Activated T-cell treated with anti-CD3 and anti-CD28 coated beads for 4 hours (primary cell): ENCODE data around the gene USP36.
"Not testable (repeated sequence)": the region's sequence is repeated elsewhere in the genome, so short reads cannot be mapped to it uniquely, and the experiment has no call there.

Source experiments
- DNase-seq: peaks from one replicate; pipeline ENCODE4 v3.0.0-alpha.2; 2020

The USP36 gene

GRCh38 chr17:78789149-78789662, 51.4 kb downstream of the USP36 start:
- no peak for DNase-seq

- DNase-seq: no peak
Observed at GRCh38 chr17:78788451-78788850, 52.2 kb downstream of the USP36 start.

- no peak for DNase-seq
Observed at GRCh38 chr17:78787444-78787843, 53.2 kb downstream of the USP36 start.

- DNase-seq: no peak
Observed at GRCh38 chr17:78785663-78786057, 55.0 kb downstream of the USP36 start.

- DNase-seq: no peak
Observed at GRCh38 chr17:78785011-78785662, 55.5 kb downstream of the USP36 start.

GRCh38 chr17:78784352-78784751, 56.3 kb downstream of the USP36 start:
- DNase-seq: no peak

- DNase-seq: no peak
Observed at GRCh38 chr17:78783711-78784324, 56.8 kb downstream of the USP36 start.

- DNase-seq: no peak
Observed at GRCh38 chr17:78781893-78782304, 58.7 kb downstream of the USP36 start, which contains the start of gene CYTH1. TSS of gene CYTH1 (minus strand) at chr17:78782273. CDS start at chr17:78782223, 50 bp downstream.

GRCh38 chr17:78781104-78781892, 59.3 kb downstream of the USP36 start:
- no peak for DNase-seq

- DNase-seq: no peak
Observed at GRCh38 chr17:78780335-78780734, 60.3 kb downstream of the USP36 start.

GRCh38 chr17:78779850-78780249, 60.8 kb downstream of the USP36 start:
- DNase-seq: peak; percentile 31

- not testable (repeated sequence) for DNase-seq
Observed at GRCh38 chr17:78779286-78779651, 61.3 kb downstream of the USP36 start.

- DNase-seq: no peak
Observed at GRCh38 chr17:78777881-78778280, 62.7 kb downstream of the USP36 start.

- DNase-seq: peak; percentile 27
Observed at GRCh38 chr17:78774956-78775571, 65.5 kb downstream of the USP36 start.

- DNase-seq: no peak
Observed at GRCh38 chr17:78774453-78774852, 66.2 kb downstream of the USP36 start.

- DNase-seq: no peak
Observed at GRCh38 chr17:78771758-78772382, 68.7 kb downstream of the USP36 start.

- no peak for DNase-seq
Observed at GRCh38 chr17:78769196-78769773, 71.3 kb downstream of the USP36 start.

- no peak for DNase-seq
Observed at GRCh38 chr17:78767806-78768205, 72.8 kb downstream of the USP36 start.

- DNase-seq: no peak
Observed at GRCh38 chr17:78766743-78767294, 73.8 kb downstream of the USP36 start.

GRCh38 chr17:78766225-78766624, 74.4 kb downstream of the USP36 start:
- DNase-seq: no peak

- no peak for DNase-seq
Observed at GRCh38 chr17:78765821-78766220, 74.8 kb downstream of the USP36 start.

GRCh38 chr17:78764871-78765270, 75.7 kb downstream of the USP36 start:
- no peak for DNase-seq
